A172 (cell line): ENCODE measurements around the gene CRTC2. TPM values are rescaled to one million over a fixed set of nuclear protein-coding genes. Genes with fewer than 3 reads are reported as not detected.
"Not testable (repeated sequence)": the region's sequence is repeated elsewhere in the genome, so short reads cannot be mapped to it uniquely, and the experiment has no call there.

Source experiments
- DNase-seq: peaks from one replicate; pipeline ENCODE4 v3.0.0-alpha.2; 2015; ENCODE audit warnings: low spot score
- total RNA-seq: library from RNA; depleted of rRNA; stranded (reverse); fragments of >200 nt; shearing (Covaris generic); gene quantifications from 2 replicates; pipeline ENCODE4 v1.2.3, GENCODE V29; 2014

CRTC2 gene
- total RNA-seq, 1 experiment from 2014 or later = 16.6 TPM

- no peak for DNase-seq
Measured at GRCh38 chr1:153929426-153929825, 29.0 kb downstream of the CRTC2 start.

DNA sequence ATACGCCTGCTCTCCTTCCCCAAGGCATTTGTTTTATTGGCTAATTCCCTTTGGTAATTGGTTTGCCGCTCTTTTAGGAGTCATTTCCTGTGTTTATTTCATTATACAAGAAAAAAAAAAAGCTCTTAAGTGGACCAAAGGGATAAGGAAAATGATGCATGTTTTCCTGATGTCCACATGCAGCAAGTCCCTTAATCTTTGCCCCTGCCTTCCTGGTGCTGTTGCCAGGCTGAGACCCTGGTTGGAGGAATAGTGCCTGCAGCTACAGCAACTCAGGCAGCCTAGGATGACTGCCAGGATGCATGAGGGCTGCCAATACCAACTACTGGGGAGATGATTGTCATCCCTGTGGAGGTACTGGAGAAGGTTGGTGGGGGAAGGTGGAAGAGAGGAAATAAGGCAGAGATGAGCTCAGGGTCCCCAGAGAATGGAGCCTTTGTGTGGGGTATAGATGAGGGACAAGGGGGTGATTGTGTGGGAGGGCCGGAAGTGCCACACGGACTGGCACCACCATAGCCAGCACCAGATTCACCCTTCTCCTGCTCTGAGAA lies 29.5 kb downstream of the CRTC2 start:
- no peak for DNase-seq

DNA sequence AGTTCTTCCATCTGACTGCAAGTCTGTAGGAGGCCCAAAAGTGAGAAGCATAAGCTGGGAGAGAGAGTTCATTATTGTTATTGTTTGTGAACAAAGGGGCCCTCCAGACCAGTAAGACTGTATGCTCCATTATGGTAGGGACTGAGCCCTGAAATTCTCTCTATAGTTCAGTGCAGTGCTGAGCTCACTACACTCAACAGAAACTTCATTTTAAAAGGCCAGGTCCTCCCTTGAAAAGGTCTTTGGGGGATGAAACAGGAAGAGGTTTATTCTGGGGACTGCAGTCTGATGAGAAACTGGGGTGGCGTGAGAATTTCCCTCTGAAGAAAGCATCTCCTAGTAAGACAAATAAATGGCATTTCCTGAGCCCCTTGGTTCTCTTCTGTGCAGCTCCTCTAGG lies 30.2 kb downstream of the CRTC2 start:
- no peak for DNase-seq

DNA sequence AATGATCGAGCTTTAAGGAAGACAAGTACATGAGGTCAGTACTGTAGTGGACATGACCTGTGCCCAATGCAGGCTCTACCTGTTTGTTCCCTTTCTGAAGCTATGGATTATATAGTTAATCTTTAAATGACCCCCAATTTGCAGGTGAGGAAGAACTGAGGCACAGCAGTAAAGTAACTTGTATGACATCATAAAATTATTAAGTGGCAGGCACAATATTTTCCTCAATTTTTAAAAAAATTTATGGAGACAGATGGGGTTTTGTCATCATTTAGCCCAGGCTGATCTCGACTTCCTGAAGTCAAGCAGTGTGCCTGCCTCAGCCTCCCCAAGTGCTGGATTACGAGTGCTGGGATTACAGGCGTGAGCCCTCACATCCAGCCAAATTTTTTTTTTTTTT lies 32.0 kb downstream of the CRTC2 start:
- no peak for DNase-seq

DNA sequence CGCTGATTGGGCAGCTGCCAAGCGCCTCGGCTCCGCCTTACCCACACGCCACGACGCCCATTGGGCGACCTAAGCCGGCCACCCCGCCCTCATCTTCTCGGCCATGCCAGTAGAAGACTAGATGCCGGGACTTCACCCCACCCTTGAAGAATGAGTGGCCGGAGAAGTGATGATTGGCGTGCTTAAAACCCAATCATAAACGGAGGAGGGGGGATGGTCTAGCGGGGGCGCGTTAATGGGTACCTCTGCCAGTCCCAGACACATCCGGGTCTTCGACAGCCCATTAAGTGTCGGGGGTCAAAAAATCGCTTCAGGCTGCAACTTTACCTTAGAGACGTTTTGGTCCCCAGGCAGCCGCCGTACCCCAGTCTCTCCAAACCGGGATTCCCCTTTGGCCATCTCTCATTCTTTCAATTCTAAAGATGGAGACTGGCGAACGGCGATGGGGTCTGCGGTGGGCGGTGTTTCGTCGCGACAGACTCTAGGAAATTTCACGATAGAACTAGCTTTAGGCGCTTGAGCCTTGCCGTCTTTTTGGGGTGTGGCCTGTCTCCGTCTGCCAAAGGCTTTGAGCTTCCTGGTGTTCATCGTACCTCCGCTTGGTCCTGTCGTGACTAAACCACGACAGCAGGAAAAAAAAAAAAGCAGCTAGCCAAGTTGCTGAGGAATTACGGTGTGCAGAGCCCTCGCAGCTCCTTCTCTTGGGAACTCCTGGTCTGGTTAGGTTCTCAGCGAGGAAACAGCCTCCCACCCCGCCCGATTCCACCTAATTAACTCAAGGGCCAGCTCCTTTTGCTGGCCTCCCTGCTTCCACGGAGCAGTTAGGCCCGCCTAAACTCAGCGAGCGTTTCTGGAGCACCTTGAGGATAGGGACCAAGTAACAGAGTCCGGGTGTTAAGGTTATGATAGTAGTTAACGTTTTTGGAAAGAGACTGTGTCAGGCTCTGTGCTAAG lies 35.2 kb downstream of the CRTC2 start, which contains the start of gene GATAD2B:
Gene GATAD2B, minus strand, starts transcription at position 1 of the 954 bp plus-strand sequence. CDS start 94,625 bp downstream, outside the sequence.
- peak; percentile 100 for DNase-seq

GRCh38 chr1:153922076-153922971 lies 36.1 kb downstream of the CRTC2 start:
- no peak for DNase-seq

- no peak for DNase-seq
Measured at GRCh38 chr1:153921803-153922075, 36.7 kb downstream of the CRTC2 start.

GRCh38 chr1:153921080-153921802 lies 37.2 kb downstream of the CRTC2 start:
- no peak for DNase-seq

- peak; percentile 45 for DNase-seq
Measured at GRCh38 chr1:153919876-153920852, 38.2 kb downstream of the CRTC2 start.

GRCh38 chr1:153916297-153916696 lies 42.1 kb downstream of the CRTC2 start:
- DNase-seq = no peak

- DNase-seq = no peak
Measured at GRCh38 chr1:153912349-153912748, 46.1 kb downstream of the CRTC2 start.

GRCh38 chr1:153910560-153910959 lies 47.9 kb downstream of the CRTC2 start:
- DNase-seq = not testable (repeated sequence)

DNA sequence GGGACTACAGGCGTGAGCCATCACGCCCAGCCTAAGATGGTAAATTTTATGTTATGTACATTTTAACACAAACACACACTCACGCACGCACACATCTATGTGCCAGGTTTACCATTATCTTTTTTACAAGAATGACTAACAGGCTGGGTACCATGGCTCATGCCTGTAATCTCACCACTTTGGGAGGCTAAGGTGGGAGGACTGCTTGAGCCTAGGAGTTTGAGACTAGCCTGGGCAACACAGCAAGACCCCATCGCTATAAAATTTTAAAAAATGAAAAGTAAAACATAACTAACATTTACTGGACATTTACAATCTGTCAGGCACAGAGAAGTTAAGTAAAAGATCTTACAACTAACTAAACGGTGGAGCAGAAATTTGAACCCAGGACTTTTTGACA lies 50.3 kb downstream of the CRTC2 start:
- no peak for DNase-seq

GRCh38 chr1:153907134-153907533 lies 51.3 kb downstream of the CRTC2 start:
- DNase-seq = no peak

- no peak for DNase-seq
Measured at GRCh38 chr1:153906396-153906795, 52.0 kb downstream of the CRTC2 start.

- not testable (repeated sequence) for DNase-seq
Measured at GRCh38 chr1:153905908-153906307, 52.5 kb downstream of the CRTC2 start.

- DNase-seq = no peak
Measured at GRCh38 chr1:153903841-153904455, 54.5 kb downstream of the CRTC2 start.

DNA sequence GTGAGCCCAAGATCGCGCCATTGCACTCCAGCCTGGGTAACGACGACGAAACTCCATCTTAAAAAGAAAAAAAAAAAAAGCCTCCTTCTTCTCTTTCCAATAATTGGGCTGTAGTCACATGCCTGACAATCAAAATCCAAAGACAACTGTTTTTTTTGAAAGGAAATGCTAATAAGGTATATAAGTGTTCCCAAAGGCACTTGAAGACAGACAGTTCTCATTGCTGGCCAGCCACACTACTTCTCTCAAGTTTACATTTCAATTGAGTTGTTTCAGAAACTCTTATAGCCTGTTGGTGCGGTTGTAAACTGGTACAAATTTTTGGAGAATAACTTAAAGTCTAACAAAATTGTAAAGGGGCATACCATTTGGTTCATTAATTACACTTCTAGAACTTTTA lies 58.9 kb downstream of the CRTC2 start:
- no peak for DNase-seq
